HG02571 (cell line): ENCODE data around the gene PHF19.

Source experiments
- ATAC-seq: cut with Tn5 transposase; IDR thresholded peaks from one replicate; pipeline ENCODE4 v1.9.1; 2021; ENCODE audit warnings: mild to moderate bottlenecking, moderate library complexity; ENCODE audit not compliant: unreplicated experiment

PHF19 gene

DNA sequence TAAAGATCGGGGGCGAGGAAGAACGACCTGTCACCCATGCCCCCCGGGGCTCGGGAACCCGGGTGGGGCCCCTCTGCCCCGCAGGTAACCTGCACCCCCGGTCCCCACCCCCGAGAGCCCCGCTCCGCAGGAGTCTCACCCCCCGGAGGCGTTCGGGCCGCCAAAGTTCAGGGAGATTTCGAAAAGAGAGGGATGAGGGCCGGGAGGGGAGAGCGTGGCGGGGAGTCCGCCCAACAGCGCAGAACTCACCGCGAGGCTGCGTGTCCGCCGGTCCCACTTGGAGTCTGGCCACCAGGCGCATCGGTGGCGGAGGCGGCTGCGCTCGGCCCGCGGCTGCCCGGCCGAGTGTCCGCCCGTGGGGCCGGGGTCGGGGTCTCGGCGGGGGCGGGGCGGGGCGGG lies at the start of gene PHF19:
Gene PHF19, minus strand, starts transcription at position 347 of the 399 bp plus-strand sequence. CDS start 2,447 bp downstream, outside the sequence.
- peak; percentile 21 for ATAC-seq

DNA sequence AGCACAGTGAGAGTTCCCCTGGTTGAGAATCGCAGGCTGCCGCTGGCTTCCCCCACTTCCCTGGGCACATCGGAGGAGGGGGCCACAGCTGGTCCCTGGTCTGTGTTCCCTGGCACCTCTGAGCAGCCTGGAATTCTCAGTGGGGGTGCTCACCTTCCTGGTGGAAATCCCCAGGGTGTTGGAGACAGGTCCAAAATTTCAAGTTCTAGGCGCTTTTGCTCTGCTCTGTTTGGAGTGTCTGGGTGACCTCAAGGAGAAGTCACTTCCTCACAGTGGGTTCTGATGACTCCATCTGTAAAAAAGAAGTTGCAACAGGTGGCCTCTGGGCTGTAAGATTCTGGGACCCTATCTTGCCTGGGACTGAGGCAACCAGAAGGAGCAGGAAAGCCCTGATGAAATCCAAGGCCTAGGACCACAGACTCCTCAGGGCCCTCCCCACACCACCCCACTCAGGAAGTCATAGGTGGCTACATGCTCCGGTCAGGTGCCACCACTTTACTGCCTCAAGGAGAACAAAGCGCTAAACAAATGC lies 49.5 kb upstream of the PHF19 start, which contains the start of gene TRAF1:
Gene TRAF1, minus strand, starts transcription at position 400 of the 532 bp plus-strand sequence. CDS start 721 bp downstream, outside the sequence.
- peak; percentile 17 for ATAC-seq

DNA sequence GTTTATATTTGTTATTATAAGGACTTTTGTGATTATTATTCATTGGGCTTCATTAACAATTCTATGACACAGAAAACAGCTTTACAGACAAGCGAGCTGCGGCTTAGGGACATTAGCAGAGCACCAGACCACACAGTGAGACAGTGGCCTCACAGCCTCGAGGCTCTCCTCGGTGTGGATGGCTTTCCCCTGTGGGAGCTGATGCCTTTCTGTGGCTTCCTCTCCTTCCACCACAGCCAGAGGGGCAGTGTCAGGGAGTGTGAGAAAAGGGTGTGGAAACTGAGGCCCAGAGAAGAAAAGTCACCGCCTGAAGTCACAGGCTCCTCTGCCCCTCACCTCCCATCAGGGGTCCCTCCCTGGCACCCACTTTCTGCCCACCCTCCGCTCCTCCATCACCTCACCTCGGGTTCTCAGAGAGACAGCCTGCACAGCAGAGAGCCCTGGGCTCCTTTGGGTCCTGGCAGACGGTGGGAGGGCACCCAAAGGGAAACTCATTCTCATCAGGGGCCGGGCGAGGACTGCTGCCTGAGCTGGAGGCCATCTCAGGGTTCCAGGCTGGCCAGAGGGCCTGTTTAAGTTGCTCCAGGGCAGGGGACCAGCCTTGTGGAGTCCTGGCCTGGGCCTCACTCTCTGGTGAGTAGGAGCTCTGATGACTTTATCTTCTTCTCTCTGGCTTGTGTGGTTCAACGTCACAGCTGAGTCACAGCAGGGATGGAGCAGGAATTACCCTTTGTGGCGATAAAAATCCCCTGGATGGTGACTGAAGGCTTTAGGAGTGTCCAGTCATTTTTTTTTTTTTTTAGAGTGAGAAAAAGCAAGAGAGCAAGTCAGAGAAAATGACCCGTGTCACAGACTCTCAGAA lies 48.8 kb upstream of the PHF19 start:
- ATAC-seq: peak; percentile 44

DNA sequence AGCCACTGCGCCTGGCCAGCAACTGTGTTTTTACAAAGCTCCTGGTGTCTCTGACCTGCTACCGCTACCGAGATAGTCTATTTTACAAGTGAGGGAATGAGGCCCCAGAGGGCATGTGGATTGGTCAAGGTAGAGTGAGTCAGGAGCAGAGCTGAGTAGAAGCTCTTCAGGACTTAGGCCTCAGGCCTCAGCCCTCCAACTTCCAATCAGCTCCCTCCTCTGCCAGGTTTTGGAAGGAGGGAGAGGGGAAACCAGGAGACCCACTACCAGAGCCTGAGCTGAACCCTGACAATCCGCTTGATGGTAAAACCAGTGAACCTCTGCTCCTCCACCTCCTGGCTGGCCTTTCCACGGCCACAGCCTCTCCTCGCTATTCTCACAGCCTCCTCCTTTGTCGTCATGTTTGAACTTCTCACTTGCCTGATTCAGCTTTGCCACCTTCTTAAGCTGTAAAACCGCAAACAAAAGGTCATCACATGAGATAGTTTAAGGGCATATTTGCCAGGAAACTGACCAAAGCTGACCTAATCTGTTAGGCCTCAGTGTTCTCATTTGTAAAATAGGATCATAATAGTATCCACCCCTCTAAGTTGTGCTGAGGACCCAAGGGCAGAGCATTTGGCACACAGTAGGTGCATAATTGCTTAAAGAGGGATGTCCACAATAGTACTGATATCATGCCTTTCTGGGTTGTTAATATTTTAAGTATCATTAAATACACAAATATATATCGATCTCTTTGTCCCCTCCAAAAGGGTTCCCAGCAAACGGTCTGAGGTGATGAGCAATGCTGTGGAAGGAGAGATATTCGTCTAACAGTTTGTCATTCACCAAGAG lies 47.9 kb upstream of the PHF19 start:
- ATAC-seq: no peak

DNA sequence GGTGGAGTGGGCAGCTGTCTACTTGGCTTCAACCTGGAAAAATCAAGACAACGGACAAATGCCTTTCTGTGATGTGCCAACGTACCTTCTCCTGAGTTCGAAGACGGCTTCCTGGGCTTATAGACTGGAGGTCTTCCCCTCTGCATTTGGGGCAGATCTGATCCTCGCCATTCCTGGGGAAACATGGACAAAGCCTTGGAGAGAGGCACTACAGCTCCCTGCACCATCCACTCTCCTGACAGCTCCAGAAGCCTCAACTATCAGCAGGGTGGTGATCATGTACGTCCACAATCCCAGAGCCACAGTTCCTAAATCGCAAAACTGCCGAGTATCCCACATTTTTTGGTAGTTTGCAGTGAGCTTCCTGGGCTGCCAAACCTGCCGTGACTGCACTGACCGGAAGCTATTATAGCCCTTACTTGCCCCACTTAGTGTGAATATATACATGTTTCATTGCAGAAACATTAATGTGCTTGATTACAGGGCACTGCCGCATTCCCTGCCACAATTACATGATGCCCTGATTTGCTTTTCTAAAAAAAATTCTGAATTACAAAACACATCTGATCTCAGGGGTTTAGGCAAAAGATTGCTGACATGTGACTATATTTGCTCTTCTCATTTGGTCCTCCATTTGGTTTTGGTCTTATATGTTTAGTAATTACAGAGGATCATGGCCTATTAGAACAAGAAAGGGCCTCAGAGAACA lies 46.8 kb upstream of the PHF19 start:
- ATAC-seq: no peak

DNA sequence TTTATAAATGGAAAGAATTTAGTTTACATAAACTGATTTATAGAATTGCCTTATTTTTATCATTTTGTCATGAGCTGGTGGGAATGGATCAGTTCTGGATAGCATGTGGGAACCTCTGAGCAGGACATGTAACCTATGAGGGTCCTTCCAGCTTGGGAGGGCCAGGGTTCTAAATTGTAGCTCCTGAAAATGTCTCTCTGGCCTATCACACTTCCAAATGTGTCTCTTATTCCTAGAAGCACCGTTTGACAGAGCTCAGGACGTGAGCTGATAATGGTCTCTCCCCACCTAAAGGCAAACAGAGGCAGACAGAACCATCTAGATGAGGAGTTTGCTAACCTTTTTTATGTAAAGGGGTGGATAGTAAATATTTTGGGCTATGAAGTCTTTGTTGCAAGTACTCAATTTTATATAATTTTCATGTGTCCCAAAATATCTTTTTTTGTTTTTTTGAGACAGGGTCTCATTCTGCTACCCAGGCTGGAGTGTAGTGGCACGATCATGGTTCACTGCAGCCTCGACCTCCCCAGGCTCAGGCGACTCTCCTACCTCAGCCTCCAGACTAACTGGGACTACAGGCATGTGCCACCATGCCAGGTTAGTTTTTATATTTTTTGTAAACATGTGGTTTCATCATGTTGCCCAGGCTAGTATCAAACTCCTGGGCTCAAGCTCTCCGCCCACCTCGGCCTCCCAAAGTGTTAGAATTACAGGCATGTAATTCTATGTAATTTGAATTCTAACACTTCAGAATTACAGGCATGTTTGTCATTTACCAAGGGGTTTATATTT lies 45.6 kb upstream of the PHF19 start:
- ATAC-seq: no peak

DNA sequence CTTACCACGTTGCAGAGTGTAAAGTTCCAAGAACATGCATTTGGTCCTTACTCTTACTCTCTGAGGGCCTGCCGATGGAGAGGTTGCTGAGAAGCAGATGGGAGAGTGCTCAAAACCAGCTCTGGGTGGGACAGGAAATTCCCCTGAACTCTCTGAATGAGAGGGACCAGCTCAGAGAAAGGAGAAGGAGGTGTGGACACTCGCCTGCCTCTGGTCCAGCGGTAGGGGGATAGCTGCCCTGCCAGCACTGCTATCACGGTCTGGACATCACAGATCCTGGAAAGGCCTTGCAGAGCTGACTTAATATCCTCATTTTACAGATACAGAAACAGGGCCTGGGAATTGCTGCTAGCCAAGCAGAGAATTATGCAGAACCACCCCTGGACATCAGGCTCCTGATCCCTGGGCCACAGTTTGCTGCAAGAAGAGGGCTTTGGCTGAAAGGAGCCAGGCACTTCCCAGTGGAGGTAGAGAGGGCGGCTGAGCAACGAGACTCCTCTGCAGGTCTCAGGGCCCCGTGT lies 44.7 kb upstream of the PHF19 start:
- ATAC-seq: no peak

DNA sequence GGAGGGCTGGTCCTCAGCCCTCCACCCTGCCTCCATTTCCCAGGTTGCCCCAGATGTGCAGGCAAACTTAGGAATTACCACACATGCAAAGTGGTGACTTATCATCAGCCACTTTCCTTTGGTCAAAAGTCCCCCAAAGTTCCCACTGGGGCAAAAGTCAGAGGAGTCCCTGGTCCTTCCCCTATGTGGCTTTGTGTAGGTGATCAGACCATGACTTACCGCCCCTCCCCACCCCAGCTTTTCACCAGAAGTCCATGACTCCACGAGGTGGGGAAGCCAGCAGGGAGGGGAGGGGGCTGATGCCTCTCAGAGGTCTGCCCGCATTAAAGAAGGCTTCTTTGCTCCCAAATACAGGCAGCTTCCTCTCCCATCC lies 43.8 kb upstream of the PHF19 start:
- no peak for ATAC-seq

DNA sequence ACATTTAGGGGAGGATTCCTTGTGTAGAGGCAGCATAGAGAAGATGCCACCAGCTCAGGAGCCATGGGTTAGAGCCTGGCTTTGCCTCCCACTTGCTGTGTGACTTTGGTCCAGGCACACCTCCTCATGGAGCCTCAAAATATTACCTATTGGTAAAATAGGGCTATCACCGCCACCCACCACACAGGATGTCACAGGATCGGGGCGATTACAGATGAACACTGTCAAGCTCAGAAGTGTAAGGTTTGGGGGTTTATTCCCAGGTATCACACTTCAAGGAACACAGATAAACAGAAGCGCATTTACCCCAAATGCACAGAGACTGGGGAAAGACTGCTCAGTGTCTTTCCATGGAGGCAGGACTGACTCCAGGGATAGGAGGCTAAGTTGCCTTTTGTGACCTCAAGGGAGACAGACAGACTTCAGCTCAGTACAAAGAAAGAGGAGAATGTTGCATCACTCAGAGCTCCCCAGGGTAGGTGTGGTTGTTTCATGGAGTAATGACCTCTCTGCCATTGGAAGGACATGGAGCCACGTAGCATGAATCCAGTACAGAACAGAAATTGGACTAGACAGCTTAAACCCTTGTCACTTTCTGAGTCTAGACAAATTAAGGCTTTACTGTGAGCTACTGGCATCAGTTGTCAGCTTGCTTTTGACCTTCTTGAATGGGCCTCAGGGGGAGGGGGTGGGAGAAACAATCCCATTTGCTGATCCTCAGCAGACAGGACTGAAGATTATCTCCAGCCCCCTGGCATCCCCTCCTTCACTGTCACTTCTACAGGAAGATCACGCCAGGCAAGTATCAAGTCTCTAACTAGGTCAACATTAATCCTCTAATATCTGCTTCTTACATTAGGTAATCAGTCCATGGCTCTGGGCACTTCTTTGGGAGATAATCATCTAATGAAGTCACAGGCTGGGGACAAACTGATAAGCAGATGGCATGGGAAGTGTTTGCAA lies 43.1 kb upstream of the PHF19 start:
- ATAC-seq: no peak

DNA sequence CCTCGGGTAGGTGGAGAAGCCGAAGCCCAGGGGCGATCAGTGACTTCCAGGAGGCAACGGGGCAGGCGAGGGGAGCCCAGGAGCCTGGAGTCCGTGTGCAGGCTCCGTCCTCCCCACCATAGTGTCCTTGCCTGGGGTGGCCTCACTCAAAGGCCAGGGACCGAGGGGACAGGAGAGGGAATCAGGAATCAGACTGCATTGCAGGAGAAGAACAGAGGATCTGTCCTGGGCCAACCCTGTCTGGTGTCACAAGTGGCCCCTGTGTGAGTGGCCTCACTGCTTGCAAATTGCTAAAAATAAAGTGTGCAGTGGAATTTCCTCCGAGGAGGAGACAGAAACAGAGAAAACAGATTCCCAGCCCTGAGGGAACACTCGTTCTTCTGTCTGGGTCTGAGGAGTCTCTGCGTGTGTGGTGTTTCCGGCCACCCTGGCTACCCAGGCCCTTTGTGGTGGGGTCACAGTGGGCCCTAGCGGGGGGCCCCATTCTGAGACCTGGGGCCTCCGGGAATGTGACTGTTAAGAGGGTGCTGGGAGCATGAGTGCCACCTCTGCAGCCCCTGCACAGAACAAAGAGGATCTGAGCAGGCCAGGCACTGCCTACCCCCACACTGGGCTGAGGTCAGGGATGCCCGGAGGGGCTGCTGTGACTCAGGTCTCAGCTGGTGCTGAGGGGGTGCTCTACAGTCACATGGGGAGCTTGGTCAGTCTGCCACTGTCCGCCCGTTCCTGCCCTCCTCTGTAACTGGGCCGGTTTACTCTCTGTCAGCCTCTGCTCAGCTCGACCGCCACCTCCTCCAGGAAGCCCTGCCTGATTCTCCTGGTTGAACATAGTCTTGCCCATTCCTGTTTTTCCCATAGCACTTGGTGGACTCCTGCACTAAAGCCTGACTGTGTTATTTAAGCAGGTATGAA lies 42.2 kb upstream of the PHF19 start:
- ATAC-seq: no peak

DNA sequence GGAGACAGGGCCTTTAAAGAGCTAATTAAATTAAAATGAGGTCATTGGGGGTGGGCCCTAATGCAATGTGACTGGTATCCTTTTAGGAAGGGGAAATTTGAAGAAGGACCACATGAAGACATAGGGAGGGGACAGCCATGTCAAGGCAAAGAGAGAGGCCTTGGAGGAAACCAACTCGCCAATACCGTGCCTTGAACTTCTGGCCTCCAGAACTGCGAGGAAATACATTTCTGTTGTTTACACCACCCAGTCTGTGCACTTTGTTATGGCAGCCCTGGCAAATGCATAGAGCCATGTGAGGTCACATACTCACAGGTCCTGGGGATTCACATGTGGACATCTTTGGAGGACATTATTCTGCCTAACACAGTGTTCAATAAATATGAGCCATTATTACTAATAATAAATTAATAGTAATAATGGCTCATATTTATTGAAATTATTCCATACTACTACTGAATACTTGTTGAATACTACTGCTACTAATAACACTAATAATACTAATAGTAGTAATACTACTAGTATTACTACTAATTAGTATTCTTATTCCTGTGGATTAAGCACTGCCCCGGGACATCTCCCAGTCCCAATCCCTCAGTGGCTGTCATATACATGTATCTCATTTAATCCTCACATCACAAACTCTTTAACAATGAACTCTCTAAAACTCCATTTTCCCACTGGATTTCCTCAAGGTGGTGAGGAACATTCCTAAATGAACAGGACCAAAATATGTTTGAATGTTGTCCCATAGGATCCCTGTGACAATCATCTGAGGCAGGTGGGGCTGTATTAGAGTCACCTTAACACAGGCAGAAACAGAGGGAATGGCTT lies 41.2 kb upstream of the PHF19 start:
- no peak for ATAC-seq

DNA sequence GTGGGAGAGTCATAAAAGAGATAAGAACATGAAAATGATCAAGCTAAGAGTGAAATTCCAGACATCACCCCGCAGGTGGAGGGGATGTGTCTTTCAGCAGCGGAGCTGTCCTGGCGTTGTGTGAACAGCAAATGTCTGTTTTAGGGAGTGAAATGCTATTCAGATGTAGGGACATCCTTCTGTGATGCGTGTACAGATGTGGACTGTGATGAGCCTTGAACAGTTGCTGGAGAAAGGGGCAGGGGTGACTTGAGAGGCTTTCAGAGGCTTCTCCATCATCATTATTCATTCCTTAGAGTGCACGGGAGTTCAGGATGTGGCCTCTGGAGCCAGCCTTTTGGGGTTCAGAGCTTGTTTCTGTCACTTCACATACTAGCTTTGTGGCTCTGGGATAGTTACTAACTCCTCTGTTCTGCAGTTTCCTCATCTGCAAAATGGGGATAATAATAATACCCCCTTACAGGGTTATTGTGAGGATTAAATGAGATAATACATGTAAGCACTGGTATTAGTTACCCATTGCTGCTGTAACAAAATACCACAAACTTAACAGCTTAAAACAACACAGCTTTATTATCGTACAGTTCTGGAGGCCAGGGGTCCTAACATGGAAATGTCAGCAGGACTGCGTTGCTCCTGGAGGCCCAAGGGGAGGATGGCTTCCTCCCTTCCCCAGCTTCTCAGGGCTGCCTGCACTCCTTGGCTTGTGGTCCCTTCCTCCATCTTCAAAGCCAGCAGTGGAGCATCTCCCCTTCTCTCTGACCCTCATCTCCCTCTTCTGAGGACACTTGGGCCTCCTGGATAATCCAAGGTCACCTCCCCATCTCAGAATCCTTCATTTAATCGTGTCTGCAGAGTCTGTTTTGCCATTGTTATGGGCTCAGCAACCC lies 40.2 kb upstream of the PHF19 start:
- ATAC-seq: no peak

DNA sequence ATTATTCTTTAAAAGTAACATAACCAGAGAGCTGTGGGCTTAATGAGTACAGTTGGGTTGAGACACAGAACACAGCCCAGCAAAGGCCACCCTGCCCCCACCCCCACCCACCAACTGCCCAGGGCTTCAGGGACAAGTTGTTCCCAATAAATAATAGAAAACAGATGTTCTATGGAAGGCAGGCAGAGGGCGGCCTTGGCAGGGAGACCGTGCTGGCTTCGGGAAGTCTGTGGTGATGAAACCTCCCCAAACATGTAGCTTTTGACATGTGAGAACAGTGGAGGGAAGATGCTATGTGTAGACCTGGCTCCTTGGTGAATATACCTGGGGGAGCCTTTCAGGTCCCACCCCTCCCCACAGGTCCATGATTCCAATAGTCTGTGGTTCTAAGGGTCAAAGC lies 39.6 kb upstream of the PHF19 start:
- no peak for ATAC-seq

DNA sequence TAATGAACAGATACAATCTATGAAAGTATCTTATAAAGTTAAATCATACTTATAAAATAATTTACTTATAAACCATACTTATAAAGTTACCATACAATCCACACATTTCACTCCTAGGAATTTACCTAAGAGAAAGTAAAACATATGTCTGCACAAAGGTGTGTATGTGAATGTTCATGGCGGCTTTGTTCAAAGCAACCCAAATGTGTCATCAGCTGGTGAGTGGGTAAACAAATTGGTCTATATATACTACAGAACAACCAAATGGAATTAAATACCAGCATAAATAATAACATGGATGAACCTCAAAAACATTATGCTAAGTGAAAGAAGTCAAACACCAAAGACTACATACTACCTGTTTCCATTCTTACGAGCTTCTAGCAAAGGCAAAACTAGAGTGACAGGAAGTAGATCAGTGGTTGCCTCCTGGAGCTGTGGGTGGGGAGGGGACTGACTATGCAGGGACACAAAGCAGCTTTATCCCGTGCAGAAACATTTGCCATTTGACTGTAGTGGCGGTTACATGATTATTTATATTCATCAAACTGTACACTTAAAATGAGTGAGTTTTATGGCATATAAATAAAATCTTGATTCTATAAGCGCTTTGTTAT lies 39.0 kb upstream of the PHF19 start:
- ATAC-seq: no peak

DNA sequence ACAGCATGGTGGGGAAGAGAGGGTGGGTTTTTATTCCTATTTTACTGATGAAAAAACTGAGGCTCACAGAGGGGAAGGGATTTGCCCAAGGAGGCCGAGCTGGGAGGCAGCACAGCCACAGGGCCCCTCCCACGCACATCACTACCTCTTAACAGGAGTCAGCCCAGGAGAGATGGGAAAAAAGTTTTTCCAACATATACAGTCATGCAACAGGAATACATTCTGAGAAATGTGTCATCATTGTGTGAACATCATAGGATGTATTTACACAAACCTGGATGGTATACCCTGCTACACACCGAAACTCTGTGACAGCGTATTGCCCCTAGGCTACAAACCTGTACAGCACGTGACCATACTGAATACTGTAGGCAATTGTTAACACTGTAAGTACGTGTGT lies 38.0 kb upstream of the PHF19 start:
- ATAC-seq: no peak
